Measurements from ENCODE around the gene SFXN5. TPM values are rescaled to one million over a fixed set of nuclear protein-coding genes. Genes with fewer than 3 reads are reported as not detected.

Gene SFXN5
- total and polyA plus RNA-seq, 2 of the 8 experiments (the other 6 are each of a cell fraction or from before 2014, with no cell fraction given), result 29.3 to 33.1 TPM

DNA sequence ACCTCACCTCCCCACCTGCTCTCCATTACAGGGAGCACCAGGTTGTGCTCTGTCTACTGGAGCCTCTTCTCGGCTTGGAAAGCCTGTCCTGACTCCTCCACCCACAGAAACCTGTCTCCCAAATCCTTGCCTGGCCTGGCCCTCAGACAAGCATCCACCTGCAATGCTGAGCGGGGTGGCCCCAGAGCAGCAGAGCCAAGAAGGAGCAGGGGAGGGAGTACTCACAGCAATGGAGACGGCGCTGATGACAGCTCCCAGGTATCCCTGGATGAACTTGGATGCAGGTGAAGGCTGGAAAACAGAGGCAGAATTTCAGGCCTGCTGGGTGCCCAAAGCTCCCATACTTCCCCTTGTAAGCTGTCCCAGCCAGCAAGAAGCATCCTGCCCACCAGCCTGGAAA, 72.8 kb downstream of the SFXN5 start:
- DNase-seq (ENCODE audit: low read depth in 1 of 2, low spot score in 2 of 2), result no peak
- H2BK12ac ChIP-seq (ENCODE audit: low read depth, low read length), result no peak overlapping the region

More for the DNA sequence above, 72.8 kb downstream of the SFXN5 start:
- CTCF ChIA-PET (ENCODE audit: partially characterized antibody), result interaction anchor here (0.7 to 2.2 kb wide), 11 partner anchors 11 to 179 kb away, joined by 3 to 13 read pairs (median 5); no protein-coding TSS in a partner anchor
- Histone ChIP-seq H4K20me1 (replicated peaks in 1 of 2; ENCODE audit: control insufficient read depth in 1 of 2, insufficient read depth in 2 of 2, low read length in 2 of 2) (no peaks in the 10 kb centered on the region), H2BK15ac (ENCODE audit: low read length) (no peak overlapping the region), H4K5ac (ENCODE audit: insufficient read length, low read depth, low read length) (no peak overlapping the region), H3K27me3 (replicated peaks in 1 of 4; ENCODE audit: control insufficient read depth in 3 of 4, extremely low read depth in 1 of 4, insufficient read depth in 3 of 4, low read length in 3 of 4) (no peaks in the 10 kb centered on the region), H2AFZ (ENCODE audit: low read length) (no peak overlapping the region), H3K36me3 (ENCODE audit: control insufficient read depth in 2 of 4, insufficient read depth in 4 of 4, low read length in 3 of 4) (no peaks in the 10 kb centered on the region), H3K9ac (replicated peaks in 1 of 4; ENCODE audit: extremely low read depth in 1 of 4, low read depth in 3 of 4, low read length in 3 of 4) (no peak overlapping the region), H3K23me2 (ENCODE audit: low read depth, low read length) (no peaks in the 10 kb centered on the region), H3K9me3 (ENCODE audit: insufficient read depth in 2 of 2, low read depth in 1 of 2, low read length in 1 of 2) (no peaks in the 10 kb centered on the region), H3K4me1 (replicated peaks in 1 of 4; ENCODE audit: control insufficient read depth in 3 of 4, insufficient read depth in 4 of 4, low read length in 3 of 4) (no peaks in the 10 kb centered on the region; a peak in 1 of 7 replicates), H2AK5ac (ENCODE audit: low read depth, low read length) (no peak overlapping the region), H2BK20ac (ENCODE audit: low read length) (no peak overlapping the region), H3K4me3 (ENCODE audit: extremely low read depth in 1 of 4, insufficient read depth in 2 of 4, low read depth in 3 of 4, low read length in 4 of 4) (no peak overlapping the region), H3K56ac (replicated peaks; ENCODE audit: insufficient read length, low read depth, low read length) (no peak overlapping the region), H2BK5ac (ENCODE audit: low read depth, low read length) (no peak overlapping the region), H3K4me2 (ENCODE audit: insufficient read depth in 1 of 2, low read depth in 2 of 2, low read length in 2 of 2) (no peak overlapping the region), H3K27ac (ENCODE audit: low read depth, low read length) (no peak overlapping the region), H3K4ac (replicated peaks; ENCODE audit: insufficient read length, low read depth, low read length) (no peak overlapping the region), H3K79me2 (ENCODE audit: control insufficient read depth in 1 of 2, insufficient read depth in 2 of 2, low read length in 2 of 2) (no peaks in the 10 kb centered on the region), H3K14ac (ENCODE audit: insufficient read length) (no peak overlapping the region), H4K91ac (replicated peaks; ENCODE audit: insufficient read length, low read length) (no peak overlapping the region), H4K8ac (ENCODE audit: extremely low read depth, insufficient read depth, low read length) (no peak overlapping the region), H3K18ac (ENCODE audit: extremely low read depth, low read length) (no peak overlapping the region), H3K79me1 (ENCODE audit: low read depth, low read length) (no peaks in the 10 kb centered on the region), H2BK120ac (replicated peaks; ENCODE audit: low read depth, low read length) (no peak overlapping the region), H3K23ac (ENCODE audit: insufficient read length) (no peak overlapping the region)
- TF ChIP-seq SIN3A (conservative IDR thresholded peaks at IDR 0.05 in 1 of 2, IDR thresholded peaks at IDR 0.05 in 1 of 2; ENCODE audit: low read depth in 1 of 2, low read length in 2 of 2) (no peak), TAF7 (optimal IDR thresholded peaks at IDR 0.05; ENCODE audit: borderline replicate concordance, low read depth, low read length) (no peak), EGR1 (IDR thresholded peaks at IDR 0.05; ENCODE audit: borderline replicate concordance, low read depth, low read length) (no peak), SP2 (IDR thresholded peaks at IDR 0.05; ENCODE audit: low read length) (no peak), FOSL1 (IDR thresholded peaks at IDR 0.05; ENCODE audit: insufficient read depth, low read depth, low read length) (no peak), NRF1 (IDR thresholded peaks at IDR 0.05; ENCODE audit: low read depth, low read length) (no peak), KDM1A (IDR thresholded peaks at IDR 0.05; ENCODE audit: borderline replicate concordance, low read length) (no peak), BRCA1 (IDR thresholded peaks at IDR 0.05; ENCODE audit: low read depth, low read length) (no peak), CHD1 (IDR thresholded peaks at IDR 0.05; ENCODE audit: low read depth, low read length) (no peak), ZNF274 (IDR thresholded peaks at IDR 0.05; ENCODE audit: borderline replicate concordance, extremely low read depth, low read length) (no peak), SRF (IDR thresholded peaks at IDR 0.05; ENCODE audit: low read depth, low read length) (no peak)
- 73% methylated on average over 4 of the region's 4 CpGs; no CpG with 5 or more reads in 1 of the 2 experiments for WGBS, 2 experiments (ENCODE audit: extremely low coverage in 1 of 2, insufficient coverage in 1 of 2, insufficient read length in 1 of 2, insufficient replicate concordance in 2 of 2, low coverage in 1 of 2, low lambda C conversion rate in 2 of 2, missing lambda C conversion rate in 1 of 2)
- POLR2A ChIA-PET (ENCODE audit: partially characterized antibody), result interaction anchor here (1.3 kb wide), 1 partner anchor 83 kb away, joined by 4 read pairs; no protein-coding TSS in a partner anchor
- FAIRE-seq, result no peak
